Stimulated activated CD4-positive, alpha-beta T cell treated with anti-CD3 and anti-CD28 coated beads, Interleukin-15, amount 100 ng/mL, for 1 hour (primary cell): ENCODE measurements around the gene S100A6.
A peak's percentile ranks its signal among the peaks of the same experiment; 100 is the strongest.

Experiments
- DNase-seq, 2 donors: peaks; one replicate each; pipeline ENCODE4 v3.0.0-alpha.2; 2020; ENCODE audit warnings: low read depth in 1 of 2, low spot score in 1 of 2

The S100A6 gene

DNA sequence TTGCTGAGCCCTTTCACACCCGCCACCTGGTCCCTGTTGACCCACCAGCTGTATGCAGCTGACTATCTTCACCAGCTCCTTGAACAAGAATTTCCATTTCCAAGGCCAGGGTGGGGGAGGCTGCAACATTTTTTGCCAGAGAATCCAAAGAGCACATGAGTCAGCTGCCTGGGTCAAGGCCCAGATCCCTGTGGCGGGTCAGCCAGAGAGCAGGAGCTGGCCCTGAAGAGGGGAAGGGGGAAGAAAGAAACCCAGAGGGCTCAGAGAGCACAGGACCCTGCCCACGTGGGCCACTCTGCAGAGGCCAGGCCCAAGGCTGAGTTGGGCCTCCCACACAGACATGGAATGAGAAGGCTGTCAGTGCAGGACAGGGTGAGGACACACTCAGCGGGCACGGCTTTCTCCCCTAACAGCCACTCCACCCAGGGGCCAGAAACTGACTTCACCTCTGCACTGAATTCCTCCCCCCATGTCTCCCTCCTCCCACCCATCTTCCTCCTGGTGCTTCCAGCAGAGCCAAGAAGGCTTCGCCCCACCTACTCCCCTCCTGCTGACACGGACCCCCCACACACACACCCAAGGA is 28.9 kb downstream of the S100A6 start:
- DNase-seq, result no peak

GRCh38 chr1:153506386-153506785 is 29.4 kb downstream of the S100A6 start:
- no peak for DNase-seq

- no peak for DNase-seq
Observed at GRCh38 chr1:153505576-153505975, 30.2 kb downstream of the S100A6 start.

DNA sequence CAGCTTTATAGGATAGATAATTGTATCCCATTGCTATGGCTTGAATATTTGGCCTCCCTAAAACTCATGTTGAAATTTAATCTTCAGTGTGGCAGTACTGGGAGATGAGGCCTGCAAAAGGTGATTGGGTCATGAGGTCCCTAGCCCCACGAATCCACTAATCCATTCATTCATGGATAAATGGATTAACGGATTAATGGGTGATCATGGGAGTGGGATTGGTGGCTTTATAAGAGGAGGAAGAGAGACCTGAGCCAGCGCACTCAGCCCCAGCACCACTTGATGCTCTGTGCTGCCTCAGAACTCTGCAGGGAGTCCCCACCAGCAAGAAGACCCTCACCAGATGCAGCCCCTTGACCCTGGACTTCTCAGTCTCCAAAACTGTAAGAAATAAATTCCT is 32.0 kb downstream of the S100A6 start:
- no peak for DNase-seq

DNA sequence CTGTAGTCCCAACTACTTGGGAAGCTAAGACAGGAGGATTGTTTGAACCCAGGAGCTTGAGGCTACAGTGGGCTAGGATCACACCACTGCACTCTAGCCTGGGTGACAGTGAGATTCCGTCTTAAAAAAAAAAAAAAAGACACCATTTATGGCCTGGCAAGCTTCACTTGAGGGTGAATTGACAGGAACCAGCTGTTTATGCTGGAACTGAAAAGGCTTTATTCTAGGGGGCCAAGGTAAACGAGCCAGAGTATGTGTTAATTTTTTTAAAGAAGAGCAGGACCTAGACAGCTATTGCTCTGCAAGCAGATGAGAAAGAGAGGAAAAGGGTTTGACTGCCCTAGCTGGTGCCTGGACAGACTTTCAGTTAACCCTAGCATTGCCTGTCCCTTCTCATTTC is 37.0 kb downstream of the S100A6 start:
- DNase-seq, result no peak

DNA sequence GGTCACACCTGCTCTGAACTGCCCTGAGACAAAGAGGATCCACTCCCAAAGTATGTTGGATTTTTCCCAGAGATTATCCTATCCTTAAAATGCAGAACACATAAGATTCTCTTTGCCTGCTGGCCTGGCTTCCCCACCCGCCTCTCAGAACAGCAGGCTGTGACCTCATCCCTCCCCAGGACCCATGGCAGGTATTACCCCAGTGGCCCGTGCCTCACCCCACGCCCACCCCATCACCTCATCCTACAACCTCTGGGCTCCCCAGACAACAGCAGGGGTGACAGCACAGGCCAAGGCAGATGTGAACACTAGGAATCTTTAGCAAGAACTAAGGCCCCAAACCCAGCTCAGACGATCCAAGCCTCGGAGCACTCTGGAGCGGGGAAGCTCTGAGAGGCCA is 40.3 kb downstream of the S100A6 start:
- DNase-seq, result no peak

DNA sequence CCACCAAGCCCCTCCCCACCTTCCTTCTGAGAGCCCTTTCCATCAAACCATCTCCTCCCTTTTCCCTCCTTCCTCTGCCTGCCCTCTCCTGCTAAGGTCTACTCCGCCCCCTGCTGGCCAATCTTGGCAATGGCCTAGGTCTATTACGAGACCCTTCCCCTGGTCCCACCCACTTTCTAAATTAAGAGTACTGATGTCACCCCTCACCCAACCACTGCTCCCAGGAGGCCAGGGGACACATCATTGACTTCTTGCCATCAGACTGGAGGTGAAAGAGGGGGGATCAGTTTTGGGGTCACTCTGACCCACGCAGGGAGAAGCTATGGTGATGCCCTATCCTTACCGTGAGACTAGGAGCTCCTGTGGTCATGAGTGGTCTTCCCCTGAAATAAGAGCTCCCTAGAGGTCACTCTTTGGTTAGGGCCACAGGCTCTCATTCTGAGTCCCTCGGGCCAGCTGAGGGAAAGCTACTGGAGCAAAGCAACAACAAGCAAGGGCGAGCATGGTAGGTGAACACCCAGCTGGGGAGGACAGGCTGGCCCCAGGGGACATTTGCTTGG is 40.7 kb downstream of the S100A6 start:
- DNase-seq, result peak; percentile 38 to 67

DNA sequence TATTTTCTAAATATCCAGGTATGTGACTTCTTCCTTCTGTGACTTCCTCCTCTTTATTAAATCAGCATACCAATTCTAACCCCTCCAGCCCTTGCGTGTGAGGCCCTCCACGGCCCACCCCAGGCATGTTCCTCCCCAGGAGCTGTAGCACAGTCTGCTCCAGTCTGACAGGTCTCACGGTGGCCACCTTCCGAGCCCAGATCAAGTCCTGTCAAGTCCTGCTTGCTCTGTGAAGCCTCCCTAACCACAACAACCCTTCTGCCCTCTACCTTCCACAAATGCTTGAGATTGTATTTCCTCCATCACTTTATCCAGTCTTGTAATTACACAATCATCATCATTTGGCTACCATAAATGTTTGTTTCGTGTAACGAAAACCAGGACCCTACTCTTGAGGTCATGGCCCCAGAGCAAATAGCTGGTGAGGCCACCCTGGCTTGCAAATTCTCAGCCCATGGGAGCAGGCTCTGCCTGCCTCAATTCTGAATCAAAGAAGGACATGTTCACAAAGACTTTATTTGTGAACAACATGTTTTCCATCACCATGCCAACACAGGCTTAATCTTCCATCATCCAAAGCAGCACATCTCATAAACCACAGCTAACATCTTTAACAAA is 42.3 kb downstream of the S100A6 start:
- no peak for DNase-seq

GRCh38 chr1:153490272-153491051 is 45.3 kb downstream of the S100A6 start:
- DNase-seq, result no peak

DNA sequence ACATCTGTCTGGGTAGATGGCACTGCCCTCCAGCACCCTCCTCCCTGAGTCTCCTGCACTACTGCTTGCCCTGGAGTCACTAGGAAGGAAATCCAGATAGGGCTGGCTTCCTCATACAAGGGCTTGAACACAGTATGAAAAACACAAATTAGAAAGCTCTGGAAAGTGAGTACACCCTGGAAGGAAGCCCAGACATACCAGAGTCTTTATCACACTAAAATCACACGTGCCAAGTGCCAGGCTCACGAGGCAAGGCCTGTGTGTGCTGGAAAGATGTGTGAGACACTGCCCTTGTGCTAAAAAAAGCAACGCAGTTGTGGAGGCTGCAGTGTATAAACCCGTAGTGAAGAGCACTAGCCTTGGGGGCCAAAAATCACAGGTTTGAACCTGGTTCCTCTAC is 47.1 kb downstream of the S100A6 start:
- no peak for DNase-seq

DNA sequence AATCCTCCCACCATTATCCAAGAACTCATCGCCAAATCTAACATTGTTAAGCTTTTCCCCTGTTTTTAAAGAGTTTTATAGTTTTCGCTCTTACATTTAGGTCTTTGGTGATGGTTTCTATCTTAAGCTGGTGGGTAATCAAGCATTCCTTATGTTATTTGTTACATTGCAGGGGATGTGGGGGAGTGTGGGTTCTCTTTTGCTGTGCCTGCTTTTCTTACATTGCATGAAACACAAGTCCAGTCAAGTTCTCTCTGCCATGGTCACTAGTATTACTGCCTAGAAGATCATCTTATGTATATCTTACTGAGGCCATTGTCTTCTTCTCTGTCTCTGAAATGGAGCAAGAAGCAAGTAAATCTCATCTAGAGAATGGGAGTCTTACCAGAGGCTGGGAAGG is 48.1 kb downstream of the S100A6 start:
- DNase-seq, result no peak

DNA sequence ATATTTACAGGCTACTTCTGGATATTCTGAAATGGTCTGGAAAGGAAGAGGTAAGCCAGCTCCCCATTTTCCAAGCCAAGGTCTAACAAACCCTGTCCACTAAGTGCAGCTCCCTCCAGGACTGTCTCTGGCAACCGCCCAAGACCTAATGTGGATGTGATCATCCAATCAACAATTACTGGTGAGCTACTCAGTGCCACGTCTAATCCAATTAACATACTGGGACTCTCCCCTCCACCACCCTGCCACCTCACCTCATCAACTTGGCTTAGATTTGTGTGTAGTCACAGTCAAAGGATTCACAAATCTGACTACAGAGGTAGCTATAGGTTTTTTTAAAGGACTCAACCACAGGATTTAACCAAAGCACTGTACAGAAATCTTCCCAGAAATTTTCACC is 49.9 kb downstream of the S100A6 start:
- no peak for DNase-seq
